Measurements from ENCODE around the gene ADGRL3.

ADGRL3 gene

DNA sequence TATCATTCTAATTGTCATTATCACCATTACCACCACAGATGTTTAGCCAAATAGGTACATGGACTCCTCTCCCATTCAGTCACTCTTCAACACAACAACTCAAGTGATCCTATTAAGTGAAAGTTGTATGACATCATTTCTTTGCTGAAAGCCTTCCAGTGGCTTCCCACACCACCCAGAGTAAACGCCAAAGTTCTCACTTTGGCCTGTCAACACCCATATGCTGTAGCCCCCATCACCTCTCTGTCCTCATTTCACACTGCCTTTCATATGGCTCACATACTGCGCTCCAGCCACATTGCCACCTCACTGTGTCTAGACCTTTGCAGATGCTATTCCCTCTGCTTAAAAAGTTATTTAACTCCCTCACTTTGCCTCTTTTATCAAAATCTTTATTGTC lies 682.3 kb downstream of the ADGRL3 start:
- Histone ChIP-seq H3K4me3 (ENCODE audit: low read depth, low read length, poor library complexity, severe bottlenecking) (no peak overlapping the region), H4K20me1 (ENCODE audit: insufficient read depth, low read length) (no peaks in the 10 kb centered on the region), H3K9me2 (ENCODE audit: low read depth, low read length) (no peaks in the 10 kb centered on the region), H2AFZ (ENCODE audit: low read length) (no peak overlapping the region), H3K79me2 (ENCODE audit: insufficient read depth, low read length) (no peaks in the 10 kb centered on the region), H3K9me3 (ENCODE audit: low read length) (no peaks in the 10 kb centered on the region), H3K4me2 (ENCODE audit: low read length) (no peak overlapping the region), H3F3A (ENCODE audit: insufficient read depth, low read length) (no peaks in the 10 kb centered on the region), H3K4me1 (ENCODE audit: insufficient read depth, low read length, severe bottlenecking) (no peaks in the 10 kb centered on the region), H3K27ac (ENCODE audit: low read depth, low read length, poor library complexity, severe bottlenecking) (no peak overlapping the region), H3K36me3 (ENCODE audit: insufficient read depth, low read length) (no peaks in the 10 kb centered on the region), H3K9ac (ENCODE audit: low read length) (no peak overlapping the region), H3K27me3 (ENCODE audit: insufficient read depth, low read length) (no peaks in the 10 kb centered on the region)
- TF ChIP-seq, protein P1, sequence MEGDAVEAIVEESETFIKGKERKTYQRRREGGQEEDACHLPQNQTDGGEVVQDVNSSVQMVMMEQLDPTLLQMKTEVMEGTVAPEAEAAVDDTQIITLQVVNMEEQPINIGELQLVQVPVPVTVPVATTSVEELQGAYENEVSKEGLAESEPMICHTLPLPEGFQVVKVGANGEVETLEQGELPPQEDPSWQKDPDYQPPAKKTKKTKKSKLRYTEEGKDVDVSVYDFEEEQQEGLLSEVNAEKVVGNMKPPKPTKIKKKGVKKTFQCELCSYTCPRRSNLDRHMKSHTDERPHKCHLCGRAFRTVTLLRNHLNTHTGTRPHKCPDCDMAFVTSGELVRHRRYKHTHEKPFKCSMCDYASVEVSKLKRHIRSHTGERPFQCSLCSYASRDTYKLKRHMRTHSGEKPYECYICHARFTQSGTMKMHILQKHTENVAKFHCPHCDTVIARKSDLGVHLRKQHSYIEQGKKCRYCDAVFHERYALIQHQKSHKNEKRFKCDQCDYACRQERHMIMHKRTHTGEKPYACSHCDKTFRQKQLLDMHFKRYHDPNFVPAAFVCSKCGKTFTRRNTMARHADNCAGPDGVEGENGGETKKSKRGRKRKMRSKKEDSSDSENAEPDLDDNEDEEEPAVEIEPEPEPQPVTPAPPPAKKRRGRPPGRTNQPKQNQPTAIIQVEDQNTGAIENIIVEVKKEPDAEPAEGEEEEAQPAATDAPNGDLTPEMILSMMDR (IDR thresholded peaks at IDR 0.05; ENCODE audit: low read length), result no peak
- no peak for TF ChIP-seq EZH2 (IDR thresholded peaks at IDR 0.05; ENCODE audit: borderline replicate concordance, low read length)

DNA sequence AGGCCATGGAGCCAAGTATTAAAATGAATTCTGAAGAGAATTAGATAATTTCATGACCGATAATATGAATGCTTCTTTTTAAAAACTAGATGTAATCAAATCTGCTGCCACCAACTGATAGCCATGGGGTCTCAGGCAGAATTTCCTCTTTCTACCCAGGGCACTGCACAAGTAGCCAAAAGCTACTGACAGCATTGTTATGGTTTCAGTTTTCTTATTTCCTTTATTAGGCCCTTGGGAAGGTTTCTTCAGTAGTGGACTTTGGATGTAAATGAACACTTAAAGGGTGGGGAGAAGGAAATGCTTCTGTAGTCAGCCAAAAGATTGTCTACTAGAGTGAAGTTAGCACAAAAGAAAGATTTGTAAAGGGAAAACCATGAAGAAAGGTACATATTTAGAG lies 686.0 kb downstream of the ADGRL3 start:
- Histone ChIP-seq H3K27ac (ENCODE audit: low read depth, low read length, poor library complexity, severe bottlenecking) (no peak overlapping the region), H3K79me2 (ENCODE audit: insufficient read depth, low read length) (no peaks in the 10 kb centered on the region), H3K27me3 (ENCODE audit: insufficient read depth, low read length) (no peaks in the 10 kb centered on the region), H3K4me1 (ENCODE audit: insufficient read depth, low read length, severe bottlenecking) (no peaks in the 10 kb centered on the region), H3K4me3 (ENCODE audit: low read depth, low read length, poor library complexity, severe bottlenecking) (no peak overlapping the region), H3K9me3 (ENCODE audit: low read length) (no peaks in the 10 kb centered on the region), H3F3A (ENCODE audit: insufficient read depth, low read length) (no peaks in the 10 kb centered on the region), H3K9me2 (ENCODE audit: low read depth, low read length) (no peaks in the 10 kb centered on the region), H2AFZ (ENCODE audit: low read length) (no peak overlapping the region), H4K20me1 (ENCODE audit: insufficient read depth, low read length) (no peaks in the 10 kb centered on the region), H3K4me2 (ENCODE audit: low read length) (no peak overlapping the region), H3K9ac (ENCODE audit: low read length) (no peak overlapping the region), H3K36me3 (ENCODE audit: insufficient read depth, low read length) (no peaks in the 10 kb centered on the region)
- TF ChIP-seq EZH2 (IDR thresholded peaks at IDR 0.05; ENCODE audit: borderline replicate concordance, low read length), result no peak
- TF ChIP-seq, protein P1 (IDR thresholded peaks at IDR 0.05; ENCODE audit: low read length), result no peak

DNA sequence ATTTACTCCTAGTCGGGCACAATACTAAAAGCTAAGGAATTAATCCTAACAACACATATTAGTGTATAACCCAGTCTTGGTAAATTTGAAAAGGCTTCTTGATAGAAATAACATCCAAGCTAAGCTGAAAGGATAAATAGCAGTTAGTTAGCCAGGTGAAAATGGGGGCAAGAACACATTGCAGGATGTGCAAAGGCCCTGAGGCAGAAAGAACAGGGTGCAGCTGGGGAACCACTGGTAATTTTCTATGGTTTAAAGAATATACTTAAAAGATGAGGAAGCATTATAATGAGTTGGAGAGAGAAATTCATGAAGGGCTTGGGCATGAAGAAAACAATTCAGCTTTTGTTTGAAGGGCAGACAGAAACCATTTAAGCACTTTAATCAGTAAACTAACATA lies 689.0 kb downstream of the ADGRL3 start:
- H3F3A ChIP-seq (ENCODE audit: insufficient read depth, low read length), result no peaks in the 10 kb centered on the region
- H3K9ac ChIP-seq (ENCODE audit: low read length), result no peak overlapping the region
- no peak overlapping the region for H2AFZ ChIP-seq (ENCODE audit: low read length)
- no peak for TF ChIP-seq EZH2 (IDR thresholded peaks at IDR 0.05; ENCODE audit: borderline replicate concordance, low read length)
- TF ChIP-seq, protein P1 (IDR thresholded peaks at IDR 0.05; ENCODE audit: low read length), result no peak
- H3K4me2 ChIP-seq (ENCODE audit: low read length), result no peak overlapping the region
- no peak overlapping the region for H3K27ac ChIP-seq (ENCODE audit: low read depth, low read length, poor library complexity, severe bottlenecking)
- H3K36me3 ChIP-seq (ENCODE audit: insufficient read depth, low read length), result no peaks in the 10 kb centered on the region
- no peaks in the 10 kb centered on the region for H3K9me2 ChIP-seq (ENCODE audit: low read depth, low read length)
- H3K4me1 ChIP-seq (ENCODE audit: insufficient read depth, low read length, severe bottlenecking), result no peaks in the 10 kb centered on the region
- no peaks in the 10 kb centered on the region for H4K20me1 ChIP-seq (ENCODE audit: insufficient read depth, low read length)
- H3K9me3 ChIP-seq (ENCODE audit: low read length), result no peaks in the 10 kb centered on the region
- no peaks in the 10 kb centered on the region for H3K27me3 ChIP-seq (ENCODE audit: insufficient read depth, low read length)
- H3K79me2 ChIP-seq (ENCODE audit: insufficient read depth, low read length), result no peaks in the 10 kb centered on the region
- H3K4me3 ChIP-seq (ENCODE audit: low read depth, low read length, poor library complexity, severe bottlenecking), result no peak overlapping the region

All from OCI-LY1 (cell line).